Panc1 (cell line): ENCODE results near the gene EDC3. TPM values are rescaled to one million over a fixed set of nuclear protein-coding genes. Genes with fewer than 3 reads are reported as not detected.

Source experiments
- ATAC-seq: fragments of 200-7000 bp; cut with Tn5 transposase; 2 replicates; pipeline ENCODE4 v1.9.1; 2020; ENCODE audit warnings: mild to moderate bottlenecking, moderate library complexity
- BruUV-seq: library from RNA; stranded (reverse); fragments of 400-500 nt; replicated peaks from 2 replicates; lab custom pipeline; 2021; lab: Mats Ljungman, UMichigan
- CTCF ChIA-PET: fragments of 300-600 bp; sonication (Branson Sonifier 250); formaldehyde crosslinking; loops from one replicate; lab custom pipeline; 2022; ENCODE audit warnings: antibody characterized with exemption; lab: Charles Lee
- POLR2A ChIA-PET: fragments of 300-600 bp; sonication (Branson Sonifier 250); formaldehyde crosslinking; loops from one replicate; lab custom pipeline; 2022; ENCODE audit warnings: antibody characterized with exemption; lab: Charles Lee
- DNase-seq: peaks from one replicate; pipeline ENCODE4 v3.0.0-alpha.2; 2010; ENCODE audit warnings: low read depth, low spot score
- H3K27ac ChIP-seq: 2 replicates; pipeline ENCODE4 v1.5.1; 2011; ENCODE audit warnings: mild to moderate bottlenecking, low read length, inconsistent platforms
- H3K27me3 ChIP-seq: fragments of 200-500 bp; sonication (Bioruptor generic); 2 replicates; pipeline ENCODE4 v1.6.0; 2014; ENCODE audit warnings: low read length, inconsistent platforms; ENCODE audit not compliant: control insufficient read depth, insufficient read depth
- H3K36me3 ChIP-seq: fragments of 200-500 bp; sonication (Bioruptor generic); 2 replicates; pipeline ENCODE4 v1.5.1; 2014; ENCODE audit warnings: inconsistent platforms, mild to moderate bottlenecking, low read length, moderate library complexity; ENCODE audit not compliant: control insufficient read depth, insufficient read depth
- H3K4me1 ChIP-seq: 2 replicates; pipeline ENCODE4 v1.5.1; 2011; ENCODE audit warnings: inconsistent platforms, mild to moderate bottlenecking, low read length, moderate library complexity; ENCODE audit not compliant: control insufficient read depth, insufficient read depth
- H3K4me3 ChIP-seq, 2 experiments: 2 replicates each; pipeline ENCODE4 v1.5.1; 2011 to 2012; ENCODE audit warnings: low read depth in 2 of 2, low read length in 2 of 2, mild to moderate bottlenecking in 2 of 2, inconsistent platforms in 1 of 2, moderate library complexity in 1 of 2
- H3K9me3 ChIP-seq: fragments of 200-500 bp; sonication (Bioruptor generic); 2 replicates; pipeline ENCODE4 v1.5.1; 2014; ENCODE audit warnings: low read depth, mild to moderate bottlenecking, inconsistent platforms, low read length, moderate library complexity; ENCODE audit not compliant: control insufficient read depth, insufficient read depth
- CTCF ChIP-seq: fragments of 450-650 bp; IDR thresholded peaks from 2 replicates; pipeline ENCODE4 v1.5.1; 2017; ENCODE audit warnings: mild to moderate bottlenecking
- POLR2AphosphoS5 ChIP-seq: IDR thresholded peaks from 2 replicates; pipeline ENCODE4 v1.6.1; 2012; ENCODE audit warnings: mild to moderate bottlenecking, low read depth, low read length, moderate library complexity
- REST ChIP-seq, 2 experiments: IDR thresholded peaks; 2 replicates each; pipeline ENCODE4 v1.6.1; 2011 to 2012; ENCODE audit warnings: low read depth in 2 of 2, control low read depth in 1 of 2, low read length in 1 of 2, mild to moderate bottlenecking in 1 of 2, moderate library complexity in 1 of 2; ENCODE audit not compliant: insufficient read depth in 1 of 2
- SIN3A ChIP-seq: IDR thresholded peaks from 2 replicates; pipeline ENCODE4 v1.6.1; 2012; ENCODE audit warnings: low read depth, mild to moderate bottlenecking, low read length, moderate library complexity, borderline replicate concordance; ENCODE audit not compliant: insufficient read depth
- TCF7L2 ChIP-seq: IDR thresholded peaks from 2 replicates; pipeline ENCODE4 v1.6.1; 2011; ENCODE audit warnings: mild to moderate bottlenecking, low read depth, low read length, inconsistent platforms
- in situ Hi-C: cut with HindIII; loops from 2 replicates; pipeline ENCODE4 v1.10.0; 2016; ENCODE audit warnings: low sequenced_read_pairs, low pct_unique_long_range_greater_than_20kb
- intact Hi-C: fragments of 100-400 bp; cut with micrococcal nuclease; formaldehyde crosslinking; loops from one replicate; pipeline ENCODE4 v1.10.0; 2022; ENCODE audit not compliant: unreplicated experiment
- total RNA-seq: library from RNA; stranded (reverse); gene quantifications from one replicate; pipeline ENCODE4 v1.2.1, GENCODE V29; 2021; ENCODE audit not compliant: unreplicated experiment

EDC3 gene
- total RNA-seq, 1 experiment from 2014 or later, result 45.5 TPM

GRCh38 chr15:74621936-74622335 is 73.9 kb downstream of the EDC3 start:
- H3K36me3 ChIP-seq, result peaks cover 30% of the 10 kb centered on the region
- intact Hi-C loops, result no loop called here

GRCh38 chr15:74621546-74621920 is 74.3 kb downstream of the EDC3 start:
- POLR2A ChIA-PET, result no interaction called here
- H3K27me3 ChIP-seq, result no peaks in the 10 kb centered on the region
- in situ Hi-C loops (no loop called here), intact Hi-C loops (no loop called here)
- no peak overlapping the region; the same call in 1 of the 2 replicates for H3K27ac ChIP-seq
- DNase-seq (no peak), ATAC-seq (no peak)
- peaks cover 21% of the 10 kb centered on the region for H3K4me1 ChIP-seq
- peaks cover 30% of the 10 kb centered on the region for H3K36me3 ChIP-seq
- TF ChIP-seq REST (IDR thresholded peaks at IDR 0.05; ENCODE audit: insufficient read depth in 1 of 2, low read depth in 2 of 2, low read length in 1 of 2), result 0 out of 4 replicates have a peak, but pooled peaks of 1 of the 2 experiments have one; percentile 5
- TF ChIP-seq CTCF, result no peak
- TF ChIP-seq SIN3A, result no peak
- TF ChIP-seq POLR2AphosphoS5, result no peak
- TF ChIP-seq TCF7L2, result no peak
- BruUV-seq, result no TSS peak
- H3K4me3 ChIP-seq, result no peak overlapping the region
- CTCF ChIA-PET, result interaction anchor here (0.5 to 2.1 kb wide), 8 partner anchors 10 to 176 kb away, joined by 3 to 10 read pairs (median 3); partner anchors contain the start of gene CYP1A1
- H3K9me3 ChIP-seq, result no peaks in the 10 kb centered on the region

More at GRCh38 chr15:74621936-74622335, 73.9 kb downstream of the EDC3 start:
- DNase-seq (no peak), ATAC-seq (no peak)
- Histone ChIP-seq H3K27me3 (no peaks in the 10 kb centered on the region), H3K9me3 (no peaks in the 10 kb centered on the region), H3K4me1 (peaks cover 17% of the 10 kb centered on the region), H3K4me3 (no peak overlapping the region), H3K27ac (no peak overlapping the region)
- CTCF ChIA-PET, result interaction anchor here (1.1 to 2.1 kb wide), 3 partner anchors 10 to 175 kb away, joined by 3 to 10 read pairs (median 3); no protein-coding TSS in a partner anchor
- BruUV-seq, result no TSS peak
- in situ Hi-C loops, result no loop called here
- POLR2A ChIA-PET, result no interaction called here
- TF ChIP-seq TCF7L2 (no peak), REST (IDR thresholded peaks at IDR 0.05; ENCODE audit: insufficient read depth in 1 of 2, low read depth in 2 of 2, low read length in 1 of 2) (no peak), POLR2AphosphoS5 (no peak), SIN3A (no peak), CTCF (no peak)
